Cardiac septum (tissue), 1 donor: Measurements from ENCODE around the gene TSPAN31. TPM values are rescaled to one million over a fixed set of nuclear protein-coding genes. Genes with fewer than 3 reads are reported as not detected.
"Not testable (repeated sequence)": the region's sequence is repeated elsewhere in the genome, so short reads cannot be mapped to it uniquely, and the experiment has no call there.

Experiments used
- DNase-seq: peaks from one replicate; pipeline ENCODE4 v3.0.0-alpha.2; 2020; ENCODE audit warnings: low spot score
- intact Hi-C: fragments of 100-400 bp; cut with DNase I; formaldehyde crosslinking; loops from one replicate; pipeline ENCODE4 v1.14.0; 2022
- long read RNA-seq: library from polyadenylated mRNA; unstranded; transcript quantifications from one replicate; pipeline ENCODE4 v2.0.0, GENCODE V29; 2021
- total RNA-seq: library from RNA; stranded (reverse); fragmentation: NEBNext Ultra II Directional; extraction: Animal tissue kit (Norgen Biotek cat#: 25700); gene quantifications from one replicate; pipeline ENCODE4 v1.2.1, GENCODE V29; 2021
- donor health status: DM: no; HTN: no; CAD: no.

TSPAN31 gene, protein sequence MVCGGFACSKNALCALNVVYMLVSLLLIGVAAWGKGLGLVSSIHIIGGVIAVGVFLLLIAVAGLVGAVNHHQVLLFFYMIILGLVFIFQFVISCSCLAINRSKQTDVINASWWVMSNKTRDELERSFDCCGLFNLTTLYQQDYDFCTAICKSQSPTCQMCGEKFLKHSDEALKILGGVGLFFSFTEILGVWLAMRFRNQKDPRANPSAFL
- total RNA-seq: 25.1 TPM
- long read RNA-seq, transcript TSPAN31-201 (6 exons, 1,849 nt): major isoform, 27 of 65 reads
- long read RNA-seq, partial matches to known transcripts: 30 of 65 reads
- long read RNA-seq, other reads (novel, unspliced or antisense): 7 of 65 reads

- peak; percentile 98 for DNase-seq
- intact Hi-C loops: no loop called here
Measured at GRCh38 chr12:57744777-57745484, at the start of gene TSPAN31. Gene TSPAN31, plus strand, starts transcription at chr12:57745039. Its CDS starts 116 bp downstream, at chr12:57745155.

- intact Hi-C loops: no loop called here
- no peak for DNase-seq
Measured at GRCh38 chr12:57695770-57696432, 48.9 kb upstream of the TSPAN31 start.

DNA sequence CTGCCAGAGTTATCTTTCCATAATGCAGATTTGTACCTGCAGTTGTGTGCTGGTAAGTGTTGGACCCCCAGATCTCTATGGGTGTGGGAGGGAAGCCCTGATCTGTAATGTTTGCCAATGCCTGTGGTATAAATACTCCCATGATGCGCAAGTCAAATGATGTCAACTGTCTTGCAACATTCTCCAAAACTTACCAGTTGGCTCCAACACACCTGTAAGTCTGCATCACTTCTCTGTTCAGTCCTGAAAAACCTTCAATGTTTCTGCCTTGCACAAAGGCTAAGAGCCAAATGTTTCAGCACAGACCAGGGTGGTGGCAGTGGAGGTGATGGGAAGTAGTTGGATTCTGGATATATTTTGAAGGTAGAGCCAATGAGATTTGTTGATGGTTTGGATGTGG, 47.8 kb upstream of the TSPAN31 start:
- intact Hi-C loops: no loop called here

GRCh38 chr12:57698414-57698813, 46.4 kb upstream of the TSPAN31 start:
- no peak for DNase-seq
- intact Hi-C loops: no loop called here

More for the DNA sequence above, 47.8 kb upstream of the TSPAN31 start:
- no peak for DNase-seq

DNA sequence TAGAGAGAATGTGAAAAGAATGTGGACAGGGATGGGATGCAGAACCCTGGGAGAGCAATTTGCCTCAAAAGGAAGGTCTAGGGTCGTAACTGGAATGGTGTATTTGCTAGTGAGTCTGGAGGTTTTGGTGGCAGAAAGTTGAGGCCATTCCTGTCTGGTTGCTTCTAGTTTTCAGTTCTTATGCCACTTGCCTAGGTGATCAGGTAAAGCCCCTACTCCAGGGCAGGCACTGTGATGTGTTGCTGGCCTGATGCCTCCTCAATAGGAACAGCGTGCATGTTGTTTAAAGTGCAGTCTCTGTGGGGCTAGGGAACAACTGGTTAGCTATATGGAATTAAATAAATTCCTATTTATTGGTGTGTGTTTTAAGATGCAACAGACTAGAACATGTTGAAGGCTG, 44.5 kb upstream of the TSPAN31 start:
- intact Hi-C loops: no loop called here
- DNase-seq: no peak

DNA sequence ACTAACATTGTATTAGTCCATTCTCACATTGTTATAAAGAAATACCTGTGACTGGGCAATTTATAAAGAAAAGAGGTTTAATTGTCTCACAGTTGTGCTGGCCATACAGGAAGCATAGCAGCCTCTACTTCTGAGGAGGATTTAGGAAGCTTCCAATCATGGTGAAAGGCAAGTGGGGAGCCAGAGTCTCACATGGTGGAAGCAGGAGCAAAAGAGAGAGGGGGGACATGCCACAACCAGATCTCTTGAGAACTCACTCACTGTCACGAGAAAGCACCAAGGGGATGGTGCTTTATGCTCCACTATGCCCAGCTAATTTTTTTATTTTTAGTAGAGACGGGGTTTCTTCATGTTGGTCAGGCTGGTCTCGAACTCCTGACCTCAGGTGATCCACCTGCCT, 37.6 kb upstream of the TSPAN31 start:
- no peak for DNase-seq
- intact Hi-C loops: no loop called here

DNA sequence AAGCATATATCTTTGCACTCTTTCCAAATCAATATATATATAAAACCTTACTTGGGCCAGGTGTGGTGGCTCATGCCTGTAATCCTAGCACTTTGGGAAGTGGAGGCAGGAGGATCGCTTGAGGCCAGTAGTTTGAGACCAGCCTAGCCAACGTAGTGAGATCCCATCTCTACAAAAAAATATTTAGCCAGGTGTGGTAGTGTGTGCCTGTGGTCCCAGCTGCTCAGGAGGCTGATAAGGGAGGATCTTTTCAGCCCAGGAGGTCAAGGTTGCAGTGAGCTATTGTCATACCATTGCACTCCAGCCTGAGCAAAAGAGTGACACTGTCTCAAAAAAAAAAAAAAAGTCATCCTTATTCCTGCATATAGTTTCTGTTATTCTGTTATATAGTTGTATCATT, 36.5 kb upstream of the TSPAN31 start:
- intact Hi-C loops: no loop called here
- no peak for DNase-seq

DNA sequence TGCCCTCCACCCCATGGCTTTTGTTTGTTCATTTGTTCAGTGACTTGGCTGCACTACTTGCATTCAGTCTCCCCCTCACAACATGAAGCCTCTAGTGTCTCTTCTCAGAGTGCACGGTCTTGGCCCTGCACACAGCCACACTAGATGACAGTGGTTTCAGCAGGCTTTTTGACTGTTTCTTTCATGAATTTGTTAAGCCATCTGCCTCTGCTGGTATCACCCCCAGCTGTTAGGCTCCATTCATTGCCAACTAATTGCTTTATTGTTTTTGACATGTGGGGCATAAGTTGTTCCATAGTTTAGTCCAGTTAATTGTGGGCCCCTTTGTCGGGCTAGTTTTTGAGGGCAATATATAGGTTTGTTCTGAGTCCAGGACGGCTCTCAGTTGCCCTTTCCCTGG, 32.1 kb upstream of the TSPAN31 start:
- no peak for DNase-seq
- intact Hi-C loops: no loop called here

GRCh38 chr12:57713209-57713608, 31.6 kb upstream of the TSPAN31 start:
- DNase-seq: no peak
- intact Hi-C loops: no loop called here

- DNase-seq, intact Hi-C loops: not testable (repeated sequence)
Measured at GRCh38 chr12:57715036-57715748, 29.6 kb upstream of the TSPAN31 start.

DNA sequence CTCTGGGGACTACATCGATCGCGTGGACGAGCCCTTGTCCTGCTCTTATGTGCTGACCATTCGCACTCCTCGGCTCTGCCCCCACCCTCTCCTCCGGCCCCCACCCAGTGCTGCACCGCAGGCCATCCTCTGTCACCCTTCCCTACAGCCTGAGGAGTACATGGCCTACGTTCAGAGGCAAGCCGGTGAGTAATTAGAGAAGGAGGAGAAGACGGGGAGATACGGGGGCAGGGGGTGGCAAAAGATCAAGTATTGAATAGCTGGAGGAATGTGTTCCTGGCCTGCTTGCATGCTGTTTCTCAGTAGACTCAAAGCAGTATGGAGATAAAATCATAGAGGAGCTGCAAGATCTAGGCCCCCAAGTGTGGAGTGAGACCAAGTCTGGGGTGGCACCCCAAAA, 29.1 kb upstream of the TSPAN31 start:
- DNase-seq: no peak

GRCh38 chr12:57716305-57716704, 28.5 kb upstream of the TSPAN31 start:
- intact Hi-C loops: no loop called here
- DNase-seq: no peak

More for the DNA sequence above, 29.1 kb upstream of the TSPAN31 start:
- intact Hi-C loops: no loop called here

DNA sequence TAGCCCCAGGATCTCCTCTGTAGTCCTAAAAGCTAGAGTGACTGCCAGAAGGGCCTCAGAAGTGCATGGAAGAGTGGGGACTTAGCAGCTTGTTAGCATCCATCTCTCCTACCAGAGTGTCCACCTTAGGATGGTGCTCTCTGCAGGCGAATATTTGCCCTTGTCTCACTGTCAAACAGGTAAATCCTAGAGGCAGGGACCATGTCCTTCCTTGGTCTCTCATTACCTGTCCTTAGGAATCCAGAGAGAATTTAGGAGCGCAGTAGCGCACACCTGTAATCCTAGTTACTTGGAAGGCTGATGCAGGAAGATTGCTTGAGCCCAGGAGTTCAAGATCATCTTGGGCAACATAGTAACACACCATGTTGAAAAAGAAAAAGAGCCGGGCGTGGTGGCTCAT, 27.7 kb upstream of the TSPAN31 start:
- intact Hi-C loops: no loop called here
- DNase-seq: no peak

- intact Hi-C loops: no loop called here
- DNase-seq: no peak
Measured at GRCh38 chr12:57717846-57718640, 26.8 kb upstream of the TSPAN31 start.

- intact Hi-C loops: no loop called here
- no peak for DNase-seq
Measured at GRCh38 chr12:57718641-57719528, 26.0 kb upstream of the TSPAN31 start.

- DNase-seq: no peak
- intact Hi-C loops: no loop called here
Measured at GRCh38 chr12:57719777-57720605, 24.8 kb upstream of the TSPAN31 start.
